MM.1S (cell line): Measurements from ENCODE around the gene ZNF273.

Source experiments
- CTCF ChIP-seq: fragments of 300-600 bp; sonication (generic); IDR thresholded peaks from 2 replicates; pipeline ENCODE4 v1.5.1; 2016; ENCODE audit warnings: antibody characterized with exemption, low read length, mixed read lengths
- EZH2 ChIP-seq: fragments of 300-600 bp; sonication (generic); optimal IDR thresholded peaks from 2 replicates; pipeline ENCODE3; 2017; ENCODE audit warnings: low read depth, mild to moderate bottlenecking, antibody characterized with exemption, low read length, mixed read lengths
- EZH2phosphoT487 ChIP-seq: fragments of 300-600 bp; sonication (generic); IDR thresholded peaks from 2 replicates; pipeline ENCODE4 v1.6.1; 2018; ENCODE audit warnings: antibody characterized with exemption, low read length

- TF ChIP-seq CTCF (no peak), EZH2 (no peak), EZH2phosphoT487 (no peak)
Observed at GRCh38 chr7:64905547-64905946, 2.5 kb downstream of the ZNF273 start.
